ENCODE data around the gene ACAA2. TPM values are rescaled to one million over a fixed set of nuclear protein-coding genes. Genes with fewer than 3 reads are reported as not detected.
A peak's percentile ranks its signal among the peaks of the same experiment; 100 is the strongest.

The ACAA2 gene
- total RNA-seq, 2 experiments from 2014 or later: 5.7 to 6.2 TPM

DNA sequence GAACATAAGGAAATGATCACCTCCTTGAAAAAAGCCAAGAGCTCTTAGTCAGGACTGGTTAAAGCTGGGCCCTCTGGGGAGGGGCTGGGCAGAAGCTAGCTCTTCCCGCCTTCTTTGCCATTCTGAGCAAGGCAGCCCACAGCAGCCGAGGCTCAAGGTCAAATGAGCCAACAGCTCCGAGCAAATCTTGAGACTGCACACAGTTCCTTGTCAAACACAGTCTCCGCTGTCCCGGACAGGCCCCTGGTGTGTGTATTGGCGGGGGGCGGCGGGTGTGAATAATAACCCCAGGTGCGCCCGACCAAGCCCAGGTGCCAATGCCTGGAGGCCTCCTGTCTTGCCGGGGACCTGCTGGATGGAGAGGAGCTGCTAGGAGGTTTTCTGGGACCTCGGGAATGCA, 46.4 kb upstream of the ACAA2 start:
- H3K4me1 ChIP-seq (ENCODE audit: insufficient read depth, low read length): peaks cover 9% of the 10 kb centered on the region
- no peaks in the 10 kb centered on the region for H3K9me3 ChIP-seq (ENCODE audit: control insufficient read depth in 1 of 2, insufficient read depth in 1 of 2, low read length in 2 of 2)
- no peaks in the 10 kb centered on the region for H3K4me1 Mint-ChIP-seq (ENCODE audit: low read depth)
- intact Hi-C loops (cut with DNase I, micrococcal nuclease): loop anchor here in 1 of 2 experiments (2.0 to 10.0 kb wide), 3 partner anchors 498 to 1183 kb away; no protein-coding TSS in a partner anchor
- no peaks in the 10 kb centered on the region for H3K36me3 Mint-ChIP-seq (ENCODE audit: low read depth)
- H3K27ac Mint-ChIP-seq: no peak overlapping the region
- no peaks in the 10 kb centered on the region for H3K36me3 ChIP-seq (ENCODE audit: insufficient read depth, low read length)
- TF ChIP-seq, protein P1, sequence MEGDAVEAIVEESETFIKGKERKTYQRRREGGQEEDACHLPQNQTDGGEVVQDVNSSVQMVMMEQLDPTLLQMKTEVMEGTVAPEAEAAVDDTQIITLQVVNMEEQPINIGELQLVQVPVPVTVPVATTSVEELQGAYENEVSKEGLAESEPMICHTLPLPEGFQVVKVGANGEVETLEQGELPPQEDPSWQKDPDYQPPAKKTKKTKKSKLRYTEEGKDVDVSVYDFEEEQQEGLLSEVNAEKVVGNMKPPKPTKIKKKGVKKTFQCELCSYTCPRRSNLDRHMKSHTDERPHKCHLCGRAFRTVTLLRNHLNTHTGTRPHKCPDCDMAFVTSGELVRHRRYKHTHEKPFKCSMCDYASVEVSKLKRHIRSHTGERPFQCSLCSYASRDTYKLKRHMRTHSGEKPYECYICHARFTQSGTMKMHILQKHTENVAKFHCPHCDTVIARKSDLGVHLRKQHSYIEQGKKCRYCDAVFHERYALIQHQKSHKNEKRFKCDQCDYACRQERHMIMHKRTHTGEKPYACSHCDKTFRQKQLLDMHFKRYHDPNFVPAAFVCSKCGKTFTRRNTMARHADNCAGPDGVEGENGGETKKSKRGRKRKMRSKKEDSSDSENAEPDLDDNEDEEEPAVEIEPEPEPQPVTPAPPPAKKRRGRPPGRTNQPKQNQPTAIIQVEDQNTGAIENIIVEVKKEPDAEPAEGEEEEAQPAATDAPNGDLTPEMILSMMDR (IDR thresholded peaks at IDR 0.05): no peak
- H3K9me3 Mint-ChIP-seq: no peaks in the 10 kb centered on the region
- no peak overlapping the region for H3K4me3 Mint-ChIP-seq
- ATAC-seq (ENCODE audit: poor library complexity): no peak
- ChIA-PET POLR2A (interaction anchor here (0.5 to 1.3 kb wide), 2 partner anchors 95 to 349 kb away, joined by 3 read pairs; no protein-coding TSS in a partner anchor), CTCF (interaction anchor here (5.2 kb wide), 1 partner anchor 350 kb away, joined by 42 read pairs; no protein-coding TSS in a partner anchor)
- no peaks in the 10 kb centered on the region for H3K27me3 Mint-ChIP-seq
- H3K27me3 ChIP-seq (ENCODE audit: control insufficient read depth in 1 of 2, insufficient read depth in 2 of 2, low read length in 2 of 2): no peaks in the 10 kb centered on the region
- no peak for DNase-seq
- no peak overlapping the region for H3K4me3 ChIP-seq (ENCODE audit: low read length)
- H3K27ac ChIP-seq (ENCODE audit: low read depth in 1 of 2, low read length in 2 of 2): no peak overlapping the region

GRCh38 chr18:49859021-49859359, 45.7 kb upstream of the ACAA2 start:
- H3K4me3 Mint-ChIP-seq: no peak overlapping the region
- H3K4me3 ChIP-seq (ENCODE audit: low read length): no peak overlapping the region
- no peaks in the 10 kb centered on the region for H3K27me3 ChIP-seq (ENCODE audit: control insufficient read depth in 1 of 2, insufficient read depth in 2 of 2, low read length in 2 of 2)
- no peaks in the 10 kb centered on the region for H3K36me3 ChIP-seq (ENCODE audit: insufficient read depth, low read length)
- H3K9me3 ChIP-seq (ENCODE audit: control insufficient read depth in 1 of 2, insufficient read depth in 1 of 2, low read length in 2 of 2): no peaks in the 10 kb centered on the region
- H3K27ac ChIP-seq (ENCODE audit: low read depth in 1 of 2, low read length in 2 of 2): no peak overlapping the region
- intact Hi-C loops (cut with DNase I, micrococcal nuclease): loop anchor here in 1 of 2 experiments (5.0 to 10.0 kb wide), 2 partner anchors 498 to 594 kb away; no protein-coding TSS in a partner anchor
- TF ChIP-seq, protein P1 (IDR thresholded peaks at IDR 0.05): no peak
- no peaks in the 10 kb centered on the region for H3K27me3 Mint-ChIP-seq
- no peaks in the 10 kb centered on the region for H3K9me3 Mint-ChIP-seq
- peaks cover 9% of the 10 kb centered on the region for H3K4me1 ChIP-seq (ENCODE audit: insufficient read depth, low read length)
- H3K36me3 Mint-ChIP-seq (ENCODE audit: low read depth): no peaks in the 10 kb centered on the region
- ATAC-seq (ENCODE audit: poor library complexity) (no peak), DNase-seq (no peak)
- H3K27ac Mint-ChIP-seq: no peak overlapping the region
- ChIA-PET CTCF (interaction anchor here (0.6 to 5.2 kb wide), 7 partner anchors 41 to 349 kb away, joined by 3 to 42 read pairs (median 3); no protein-coding TSS in a partner anchor), POLR2A (no interaction called here)
- no peaks in the 10 kb centered on the region for H3K4me1 Mint-ChIP-seq (ENCODE audit: low read depth)

DNA sequence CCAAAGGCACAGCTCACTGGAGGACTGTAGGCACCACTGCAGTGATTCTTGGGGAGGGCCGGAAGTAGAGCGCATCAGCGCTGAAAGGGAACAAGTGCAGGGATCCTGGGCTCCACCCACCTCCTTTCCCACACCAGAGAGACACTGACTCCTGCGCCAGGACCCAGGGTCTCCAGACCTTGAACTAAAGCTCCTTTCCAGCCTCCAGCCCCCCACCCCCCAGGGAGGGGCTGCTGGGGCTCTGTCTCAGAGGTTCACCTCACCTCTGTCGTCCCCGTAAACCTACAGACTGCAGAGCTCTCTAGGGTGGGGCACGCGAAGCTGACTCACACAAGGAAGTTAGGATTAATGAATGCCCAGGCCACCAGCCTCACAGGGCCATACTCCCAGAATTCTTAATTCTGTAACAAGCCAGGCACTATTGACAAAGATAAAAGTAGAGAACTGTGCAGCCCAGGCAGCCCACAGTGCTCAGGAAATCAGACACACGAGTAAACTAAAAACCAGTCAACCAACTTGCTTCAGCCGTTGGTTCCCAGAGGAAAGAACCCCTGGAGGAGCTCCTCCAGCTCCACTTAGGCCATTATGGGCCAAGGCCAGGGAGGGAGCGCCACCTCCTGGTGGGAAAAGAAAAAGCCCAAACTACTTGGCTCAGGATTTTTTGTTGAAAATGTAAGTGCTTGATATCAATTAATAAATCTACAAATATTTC, 45.1 kb upstream of the ACAA2 start:
- CTCF ChIA-PET: interaction anchor here (0.5 to 5.2 kb wide), 8 partner anchors 40 to 348 kb away, joined by 3 to 42 read pairs (median 3); no protein-coding TSS in a partner anchor
- no peaks in the 10 kb centered on the region for H3K4me1 Mint-ChIP-seq (ENCODE audit: low read depth)
- Histone ChIP-seq H3K9me3 (ENCODE audit: control insufficient read depth in 1 of 2, insufficient read depth in 1 of 2, low read length in 2 of 2) (no peaks in the 10 kb centered on the region), H3K27me3 (ENCODE audit: control insufficient read depth in 1 of 2, insufficient read depth in 2 of 2, low read length in 2 of 2) (no peaks in the 10 kb centered on the region), H3K4me3 (ENCODE audit: low read length) (no peak overlapping the region), H3K36me3 (ENCODE audit: insufficient read depth, low read length) (no peaks in the 10 kb centered on the region), H3K4me1 (ENCODE audit: insufficient read depth, low read length) (peaks cover 9% of the 10 kb centered on the region), H3K27ac (ENCODE audit: low read depth in 1 of 2, low read length in 2 of 2) (no peak overlapping the region)
- intact Hi-C loops (cut with DNase I, micrococcal nuclease): loop anchor here (1.0 to 10.0 kb wide), 5 partner anchors 299 to 1183 kb away; no protein-coding TSS in a partner anchor
- no peak overlapping the region for H3K27ac Mint-ChIP-seq
- no peak overlapping the region for H3K4me3 Mint-ChIP-seq
- H3K9me3 Mint-ChIP-seq: no peaks in the 10 kb centered on the region
- H3K27me3 Mint-ChIP-seq: no peaks in the 10 kb centered on the region
- DNase-seq (peak; percentile 24 to 74 (median 48)), ATAC-seq (ENCODE audit: poor library complexity) (no peak)
- TF ChIP-seq, protein P1 (IDR thresholded peaks at IDR 0.05): peak; percentile 85
- no peaks in the 10 kb centered on the region for H3K36me3 Mint-ChIP-seq (ENCODE audit: low read depth)
- POLR2A ChIA-PET: no interaction called here
